ENCODE measurements around the gene FERMT3.

GRCh38 chr11:64253043-64253442 lies 46.5 kb downstream of the FERMT3 start:
- TF ChIP-seq EP300 (IDR thresholded peaks at IDR 0.05), result no peak
- no peak for TF ChIP-seq CTCF (IDR thresholded peaks at IDR 0.05)
